ENCODE data around the gene RNLS. TPM values are rescaled to one million over a fixed set of nuclear protein-coding genes. Genes with fewer than 3 reads are reported as not detected.

Gene RNLS
- total RNA-seq, 1 experiment from 2014 or later, result 11.4 TPM

- Histone ChIP-seq H3K4me3 (ENCODE audit: low read depth in 2 of 2, low read length in 2 of 2) (no peak overlapping the region), H3K27ac (ENCODE audit: low read length) (no peak overlapping the region), H3K27me3 (ENCODE audit: control insufficient read depth, insufficient read depth, low read length) (no peaks in the 10 kb centered on the region), H3K4me1 (ENCODE audit: control insufficient read depth, insufficient read depth, low read length) (no peaks in the 10 kb centered on the region), H3K36me3 (ENCODE audit: control insufficient read depth, insufficient read depth, low read length) (no peaks in the 10 kb centered on the region), H3K9me3 (ENCODE audit: control insufficient read depth, insufficient read depth, low read depth, low read length) (no peaks in the 10 kb centered on the region)
- ATAC-seq (no peak), DNase-seq (ENCODE audit: low read depth, low spot score) (no peak)
- TF ChIP-seq POLR2AphosphoS5 (IDR thresholded peaks at IDR 0.05; ENCODE audit: low read depth, low read length), result no peak
- no peak for TF ChIP-seq SIN3A (IDR thresholded peaks at IDR 0.05; ENCODE audit: borderline replicate concordance, insufficient read depth, low read depth, low read length)
- TF ChIP-seq, protein P1, sequence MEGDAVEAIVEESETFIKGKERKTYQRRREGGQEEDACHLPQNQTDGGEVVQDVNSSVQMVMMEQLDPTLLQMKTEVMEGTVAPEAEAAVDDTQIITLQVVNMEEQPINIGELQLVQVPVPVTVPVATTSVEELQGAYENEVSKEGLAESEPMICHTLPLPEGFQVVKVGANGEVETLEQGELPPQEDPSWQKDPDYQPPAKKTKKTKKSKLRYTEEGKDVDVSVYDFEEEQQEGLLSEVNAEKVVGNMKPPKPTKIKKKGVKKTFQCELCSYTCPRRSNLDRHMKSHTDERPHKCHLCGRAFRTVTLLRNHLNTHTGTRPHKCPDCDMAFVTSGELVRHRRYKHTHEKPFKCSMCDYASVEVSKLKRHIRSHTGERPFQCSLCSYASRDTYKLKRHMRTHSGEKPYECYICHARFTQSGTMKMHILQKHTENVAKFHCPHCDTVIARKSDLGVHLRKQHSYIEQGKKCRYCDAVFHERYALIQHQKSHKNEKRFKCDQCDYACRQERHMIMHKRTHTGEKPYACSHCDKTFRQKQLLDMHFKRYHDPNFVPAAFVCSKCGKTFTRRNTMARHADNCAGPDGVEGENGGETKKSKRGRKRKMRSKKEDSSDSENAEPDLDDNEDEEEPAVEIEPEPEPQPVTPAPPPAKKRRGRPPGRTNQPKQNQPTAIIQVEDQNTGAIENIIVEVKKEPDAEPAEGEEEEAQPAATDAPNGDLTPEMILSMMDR (IDR thresholded peaks at IDR 0.05), result no peak
- TF ChIP-seq, protein P2, sequence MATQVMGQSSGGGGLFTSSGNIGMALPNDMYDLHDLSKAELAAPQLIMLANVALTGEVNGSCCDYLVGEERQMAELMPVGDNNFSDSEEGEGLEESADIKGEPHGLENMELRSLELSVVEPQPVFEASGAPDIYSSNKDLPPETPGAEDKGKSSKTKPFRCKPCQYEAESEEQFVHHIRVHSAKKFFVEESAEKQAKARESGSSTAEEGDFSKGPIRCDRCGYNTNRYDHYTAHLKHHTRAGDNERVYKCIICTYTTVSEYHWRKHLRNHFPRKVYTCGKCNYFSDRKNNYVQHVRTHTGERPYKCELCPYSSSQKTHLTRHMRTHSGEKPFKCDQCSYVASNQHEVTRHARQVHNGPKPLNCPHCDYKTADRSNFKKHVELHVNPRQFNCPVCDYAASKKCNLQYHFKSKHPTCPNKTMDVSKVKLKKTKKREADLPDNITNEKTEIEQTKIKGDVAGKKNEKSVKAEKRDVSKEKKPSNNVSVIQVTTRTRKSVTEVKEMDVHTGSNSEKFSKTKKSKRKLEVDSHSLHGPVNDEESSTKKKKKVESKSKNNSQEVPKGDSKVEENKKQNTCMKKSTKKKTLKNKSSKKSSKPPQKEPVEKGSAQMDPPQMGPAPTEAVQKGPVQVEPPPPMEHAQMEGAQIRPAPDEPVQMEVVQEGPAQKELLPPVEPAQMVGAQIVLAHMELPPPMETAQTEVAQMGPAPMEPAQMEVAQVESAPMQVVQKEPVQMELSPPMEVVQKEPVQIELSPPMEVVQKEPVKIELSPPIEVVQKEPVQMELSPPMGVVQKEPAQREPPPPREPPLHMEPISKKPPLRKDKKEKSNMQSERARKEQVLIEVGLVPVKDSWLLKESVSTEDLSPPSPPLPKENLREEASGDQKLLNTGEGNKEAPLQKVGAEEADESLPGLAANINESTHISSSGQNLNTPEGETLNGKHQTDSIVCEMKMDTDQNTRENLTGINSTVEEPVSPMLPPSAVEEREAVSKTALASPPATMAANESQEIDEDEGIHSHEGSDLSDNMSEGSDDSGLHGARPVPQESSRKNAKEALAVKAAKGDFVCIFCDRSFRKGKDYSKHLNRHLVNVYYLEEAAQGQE (IDR thresholded peaks at IDR 0.05; ENCODE audit: insufficient read depth in 1 of 2, low read depth in 2 of 2, low read length in 1 of 2), result no peak
- no peak for TF ChIP-seq TCF7L2 (IDR thresholded peaks at IDR 0.05; ENCODE audit: low read depth, low read length)
- CTCF ChIA-PET, result no interaction called here
- in situ Hi-C loops (cut with HindIII; ENCODE audit: low pct_unique_long_range_greater_than_20kb, low sequenced_read_pairs) (no loop called here), intact Hi-C loops (cut with micrococcal nuclease; ENCODE audit: unreplicated experiment) (loop anchor here (10.0 kb wide), 1 partner anchor 902 kb away; the partner anchor contains the start of gene PAPSS2)
- no TSS peak for BruUV-seq (replicated peaks)
- POLR2A ChIA-PET, result no interaction called here
Measured at GRCh38 chr10:88557256-88557655, 25.9 kb downstream of the RNLS start.

- Histone ChIP-seq H3K27ac (ENCODE audit: low read length) (no peak overlapping the region), H3K36me3 (ENCODE audit: control insufficient read depth, insufficient read depth, low read length) (no peaks in the 10 kb centered on the region), H3K4me1 (ENCODE audit: control insufficient read depth, insufficient read depth, low read length) (peaks cover 4% of the 10 kb centered on the region; the same call in 1 of the 2 replicates), H3K4me3 (ENCODE audit: low read depth in 2 of 2, low read length in 2 of 2) (no peak overlapping the region), H3K27me3 (ENCODE audit: control insufficient read depth, insufficient read depth, low read length) (no peaks in the 10 kb centered on the region), H3K9me3 (ENCODE audit: control insufficient read depth, insufficient read depth, low read depth, low read length) (no peaks in the 10 kb centered on the region)
- TF ChIP-seq TCF7L2 (IDR thresholded peaks at IDR 0.05; ENCODE audit: low read depth, low read length), result no peak
- ChIA-PET POLR2A (no interaction called here), CTCF (no interaction called here)
- in situ Hi-C loops (cut with HindIII; ENCODE audit: low pct_unique_long_range_greater_than_20kb, low sequenced_read_pairs) (no loop called here), intact Hi-C loops (cut with micrococcal nuclease; ENCODE audit: unreplicated experiment) (loop anchor here (10.0 kb wide), 1 partner anchor 901 kb away; the partner anchor contains the start of gene PAPSS2)
- DNase-seq (ENCODE audit: low read depth, low spot score), result no peak
- BruUV-seq (replicated peaks), result no TSS peak
- no peak for ATAC-seq
Measured at GRCh38 chr10:88555190-88555908, 27.8 kb downstream of the RNLS start.

GRCh38 chr10:88553116-88553752 is 29.9 kb downstream of the RNLS start:
- no peak for TF ChIP-seq SIN3A (IDR thresholded peaks at IDR 0.05; ENCODE audit: borderline replicate concordance, insufficient read depth, low read depth, low read length)
- TF ChIP-seq POLR2AphosphoS5 (IDR thresholded peaks at IDR 0.05; ENCODE audit: low read depth, low read length), result no peak
- TF ChIP-seq, protein P1 (IDR thresholded peaks at IDR 0.05), result peak; percentile 86
- TF ChIP-seq TCF7L2 (IDR thresholded peaks at IDR 0.05; ENCODE audit: low read depth, low read length), result no peak
- TF ChIP-seq, protein P2 (IDR thresholded peaks at IDR 0.05; ENCODE audit: insufficient read depth in 1 of 2, low read depth in 2 of 2, low read length in 1 of 2), result no peak
- Histone ChIP-seq H3K36me3 (ENCODE audit: control insufficient read depth, insufficient read depth, low read length) (no peaks in the 10 kb centered on the region), H3K4me3 (ENCODE audit: low read depth in 2 of 2, low read length in 2 of 2) (no peak overlapping the region), H3K9me3 (ENCODE audit: control insufficient read depth, insufficient read depth, low read depth, low read length) (no peaks in the 10 kb centered on the region), H3K27ac (ENCODE audit: low read length) (no peak overlapping the region), H3K4me1 (ENCODE audit: control insufficient read depth, insufficient read depth, low read length) (peaks cover 4% of the 10 kb centered on the region; the same call in 1 of the 2 replicates), H3K27me3 (ENCODE audit: control insufficient read depth, insufficient read depth, low read length) (no peaks in the 10 kb centered on the region)
- CTCF ChIA-PET, result no interaction called here
- ATAC-seq (peak; percentile 99), DNase-seq (ENCODE audit: low read depth, low spot score) (peak; percentile 60)
- in situ Hi-C loops (cut with HindIII; ENCODE audit: low pct_unique_long_range_greater_than_20kb, low sequenced_read_pairs), result no loop called here
- no TSS peak for BruUV-seq (replicated peaks)
- intact Hi-C loops (cut with micrococcal nuclease; ENCODE audit: unreplicated experiment), result loop anchor here (2.0 to 10.0 kb wide), 4 partner anchors 81 to 898 kb away; partner anchors contain the start of gene PAPSS2
- POLR2A ChIA-PET, result no interaction called here

Measured in Panc1 (cell line).